ENCODE measurements around the gene ZC3H10. TPM values are rescaled to one million over a fixed set of nuclear protein-coding genes. Genes with fewer than 3 reads are reported as not detected.
"Not testable (repeated sequence)": the region's sequence is repeated elsewhere in the genome, so short reads cannot be mapped to it uniquely, and the experiment has no call there.

ZC3H10 gene, protein sequence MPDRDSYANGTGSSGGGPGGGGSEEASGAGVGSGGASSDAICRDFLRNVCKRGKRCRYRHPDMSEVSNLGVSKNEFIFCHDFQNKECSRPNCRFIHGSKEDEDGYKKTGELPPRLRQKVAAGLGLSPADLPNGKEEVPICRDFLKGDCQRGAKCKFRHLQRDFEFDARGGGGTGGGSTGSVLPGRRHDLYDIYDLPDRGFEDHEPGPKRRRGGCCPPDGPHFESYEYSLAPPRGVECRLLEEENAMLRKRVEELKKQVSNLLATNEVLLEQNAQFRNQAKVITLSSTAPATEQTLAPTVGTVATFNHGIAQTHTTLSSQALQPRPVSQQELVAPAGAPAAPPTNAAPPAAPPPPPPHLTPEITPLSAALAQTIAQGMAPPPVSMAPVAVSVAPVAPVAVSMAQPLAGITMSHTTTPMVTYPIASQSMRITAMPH
- total RNA-seq: 10 to 100 TPM in 1 of 3 donors, 1 to 10 TPM in 2; 5.0 to 11.8 (median 5.4) TPM
- long read RNA-seq, donor 1, full-length matches to known transcripts: 22 of 22 reads
- long read RNA-seq, donor 1, partial matches to known transcripts: 0 of 22 reads
- long read RNA-seq, donor 1, other reads (novel, unspliced or antisense): 0 of 22 reads
- long read RNA-seq, donor 2, full-length matches to known transcripts: 2 of 2 reads
- long read RNA-seq, donor 2, partial matches to known transcripts: 0 of 2 reads
- long read RNA-seq, donor 2, other reads (novel, unspliced or antisense): 0 of 2 reads

DNA sequence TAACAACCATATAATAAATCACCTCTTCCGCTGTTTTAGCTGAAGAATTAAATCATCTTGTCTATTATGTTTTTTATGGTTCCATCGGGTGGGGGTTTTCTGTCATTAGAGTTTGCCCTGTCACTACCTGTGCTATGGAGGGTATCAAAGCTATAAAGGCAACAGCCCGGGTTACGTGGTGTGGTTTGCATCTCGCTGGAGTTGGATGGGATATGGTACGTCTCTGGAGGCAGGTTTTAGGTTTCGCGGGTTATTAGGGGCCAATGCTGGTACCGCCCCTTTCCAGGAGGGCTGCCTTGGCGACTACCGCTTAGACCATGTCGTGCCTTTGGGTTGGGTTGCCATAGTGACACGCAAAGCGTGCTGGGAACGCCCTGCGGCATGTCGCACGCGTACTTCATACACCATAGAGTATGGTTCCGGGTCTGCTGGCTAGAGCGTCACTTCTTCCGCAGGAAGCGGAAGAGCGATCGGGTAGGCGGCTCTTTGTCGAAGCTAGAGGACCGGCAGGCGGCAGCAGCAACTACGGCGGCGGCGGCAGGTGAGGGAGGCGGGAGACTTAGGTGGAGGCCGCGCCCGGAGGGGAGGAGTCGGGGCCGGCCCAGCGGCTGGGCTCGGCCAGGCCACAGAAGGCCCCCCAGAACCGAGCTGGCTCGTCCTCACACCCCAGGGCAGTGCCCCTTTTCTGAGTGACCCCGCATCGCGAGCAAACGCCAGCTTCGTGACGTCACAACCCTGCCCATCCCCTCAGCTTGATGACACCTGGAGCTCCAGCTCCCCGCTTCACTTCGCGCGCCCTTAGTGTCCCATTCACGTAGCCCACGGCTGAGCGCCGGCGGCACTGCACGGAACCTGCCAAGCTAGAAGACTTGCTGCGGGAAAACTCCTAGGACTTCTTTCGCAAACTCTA, at the start of gene ZC3H10:
Gene ZC3H10, plus strand, starts transcription at position 489 of the 910 bp plus-strand sequence. CDS start 2,297 bp downstream, outside the sequence.
- Histone ChIP-seq H3K9me3 (no peaks in the 10 kb centered on the region), H3K36me3 (ENCODE audit: low read depth) (peaks cover 4% of the 10 kb centered on the region), H3K4me3 (peak within 1 kb of the TSS; percentile 44), H3K4me1 (ENCODE audit: low read depth) (peaks cover 16% of the 10 kb centered on the region)
- DNase-seq (peak; percentile 97 to 100 (median 99)), ATAC-seq (peak; percentile 88)
- TF ChIP-seq, protein P1, sequence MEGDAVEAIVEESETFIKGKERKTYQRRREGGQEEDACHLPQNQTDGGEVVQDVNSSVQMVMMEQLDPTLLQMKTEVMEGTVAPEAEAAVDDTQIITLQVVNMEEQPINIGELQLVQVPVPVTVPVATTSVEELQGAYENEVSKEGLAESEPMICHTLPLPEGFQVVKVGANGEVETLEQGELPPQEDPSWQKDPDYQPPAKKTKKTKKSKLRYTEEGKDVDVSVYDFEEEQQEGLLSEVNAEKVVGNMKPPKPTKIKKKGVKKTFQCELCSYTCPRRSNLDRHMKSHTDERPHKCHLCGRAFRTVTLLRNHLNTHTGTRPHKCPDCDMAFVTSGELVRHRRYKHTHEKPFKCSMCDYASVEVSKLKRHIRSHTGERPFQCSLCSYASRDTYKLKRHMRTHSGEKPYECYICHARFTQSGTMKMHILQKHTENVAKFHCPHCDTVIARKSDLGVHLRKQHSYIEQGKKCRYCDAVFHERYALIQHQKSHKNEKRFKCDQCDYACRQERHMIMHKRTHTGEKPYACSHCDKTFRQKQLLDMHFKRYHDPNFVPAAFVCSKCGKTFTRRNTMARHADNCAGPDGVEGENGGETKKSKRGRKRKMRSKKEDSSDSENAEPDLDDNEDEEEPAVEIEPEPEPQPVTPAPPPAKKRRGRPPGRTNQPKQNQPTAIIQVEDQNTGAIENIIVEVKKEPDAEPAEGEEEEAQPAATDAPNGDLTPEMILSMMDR (IDR thresholded peaks at IDR 0.05): no peak
- intact Hi-C loops (cut with DNase I, micrococcal nuclease): no loop called here

DNA sequence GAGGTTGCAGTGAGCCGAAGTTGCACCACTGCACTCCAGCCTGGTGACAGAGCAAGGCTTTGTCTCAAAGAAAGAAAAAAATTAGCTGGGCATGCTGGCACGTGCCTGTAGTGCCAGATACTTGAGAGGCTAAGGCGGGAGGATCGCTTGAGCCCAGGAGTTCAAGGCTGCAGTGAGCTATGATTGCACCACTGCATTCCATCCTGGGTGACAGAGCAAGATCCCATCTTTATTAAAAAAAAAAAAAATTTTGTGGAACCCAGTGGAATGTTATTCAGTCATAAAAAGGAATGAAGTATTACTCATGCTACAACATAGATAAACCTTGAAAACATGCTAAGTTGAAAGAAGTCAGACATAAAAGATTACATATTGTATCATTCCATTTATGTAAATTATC, 46.4 kb upstream of the ZC3H10 start:
- no peaks in the 10 kb centered on the region for H3K36me3 ChIP-seq (ENCODE audit: low read depth)
- TF ChIP-seq, protein P1 (IDR thresholded peaks at IDR 0.05): no peak
- H3K4me3 ChIP-seq: no peak overlapping the region
- intact Hi-C loops (cut with DNase I, micrococcal nuclease): no loop called here
- no peaks in the 10 kb centered on the region for H3K4me1 ChIP-seq (ENCODE audit: low read depth)
- no peak for ATAC-seq
- H3K9me3 ChIP-seq: no peaks in the 10 kb centered on the region
- no peak for DNase-seq

DNA sequence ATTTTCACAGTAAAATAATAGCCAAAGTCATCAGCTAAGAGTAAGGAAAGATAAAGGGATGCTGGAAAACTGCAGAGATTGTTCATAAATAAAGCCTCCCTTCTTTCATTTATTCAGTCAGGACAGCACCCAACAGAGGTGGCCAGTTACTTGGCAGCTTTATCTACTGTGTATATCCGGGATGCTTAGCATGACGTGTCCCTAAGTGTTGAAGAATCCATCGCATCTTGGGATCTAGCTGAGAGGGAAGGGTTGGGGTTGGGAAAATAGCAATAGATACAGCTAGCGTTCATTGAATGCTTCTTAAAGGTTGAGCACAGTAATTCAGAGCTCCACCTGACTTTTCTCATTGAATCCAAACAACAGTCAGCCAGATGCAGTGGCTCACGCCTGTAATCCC, 43.7 kb upstream of the ZC3H10 start:
- H3K36me3 ChIP-seq (ENCODE audit: low read depth): no peaks in the 10 kb centered on the region
- H3K4me3 ChIP-seq: no peak overlapping the region
- DNase-seq (no peak), ATAC-seq (no peak)
- H3K4me1 ChIP-seq (ENCODE audit: low read depth): peaks cover 9% of the 10 kb centered on the region
- intact Hi-C loops (cut with DNase I, micrococcal nuclease): no loop called here
- H3K9me3 ChIP-seq: no peaks in the 10 kb centered on the region
- TF ChIP-seq, protein P1 (IDR thresholded peaks at IDR 0.05): no peak

DNA sequence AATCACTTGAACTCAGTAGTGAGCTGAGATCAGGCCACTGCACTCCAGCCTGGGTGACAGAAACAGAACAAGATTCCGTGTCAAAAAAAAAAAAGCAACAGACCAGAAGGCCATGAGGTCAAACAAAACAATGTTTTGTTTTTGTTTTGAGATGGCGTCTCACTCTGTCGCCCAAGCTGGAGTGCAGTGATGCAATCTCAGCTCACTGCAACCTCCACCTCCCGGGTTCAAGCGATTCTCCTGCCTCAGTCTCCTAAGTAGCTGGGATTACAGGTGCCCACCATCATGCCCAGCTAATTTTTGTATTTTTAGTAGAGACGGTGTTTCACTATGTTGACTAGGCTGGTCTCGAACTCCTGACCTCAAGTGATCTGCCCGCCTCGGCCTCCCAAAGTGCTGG, 40.1 kb upstream of the ZC3H10 start:
- H3K9me3 ChIP-seq; DNase-seq; H3K4me3 ChIP-seq; H3K36me3 ChIP-seq (ENCODE audit: low read depth); intact Hi-C loops (cut with DNase I, micrococcal nuclease); ATAC-seq: not testable (repeated sequence)
- H3K4me1 ChIP-seq (ENCODE audit: low read depth): peaks cover 19% of the 10 kb centered on the region

DNA sequence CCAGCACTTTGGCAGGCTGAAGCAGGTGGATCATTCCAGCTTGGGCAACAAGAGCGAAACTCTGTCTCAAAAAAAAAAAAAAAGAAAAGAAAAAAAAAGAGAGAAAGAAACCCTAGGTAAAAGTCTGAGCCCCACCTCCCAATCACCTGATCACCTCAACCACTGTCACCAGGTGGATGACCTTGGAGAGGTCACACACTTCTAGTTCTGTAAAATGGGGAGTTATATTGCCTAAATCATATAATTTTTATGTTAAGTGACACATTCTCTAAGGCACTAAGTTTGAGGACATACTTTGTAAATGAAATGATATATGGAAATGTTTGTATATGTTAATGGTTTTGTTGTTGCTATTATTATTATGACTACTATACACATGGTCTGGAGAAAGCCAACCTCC, 39.6 kb upstream of the ZC3H10 start:
- H3K4me3 ChIP-seq: no peak overlapping the region

More for the DNA sequence above, 39.6 kb upstream of the ZC3H10 start:
- DNase-seq: no peak
- ATAC-seq: no peak
- H3K4me1 ChIP-seq (ENCODE audit: low read depth): peaks cover 22% of the 10 kb centered on the region
- intact Hi-C loops (cut with DNase I, micrococcal nuclease): no loop called here
- H3K36me3 ChIP-seq (ENCODE audit: low read depth): no peaks in the 10 kb centered on the region
- TF ChIP-seq, protein P1 (IDR thresholded peaks at IDR 0.05): no peak
- H3K9me3 ChIP-seq: no peaks in the 10 kb centered on the region

Data from mucosa of descending colon (tissue), 3 donors.